Measurements from ENCODE around the gene FIGNL1.

- TF ChIP-seq CTCF (IDR thresholded peaks at IDR 0.05) (no peak), POLR2A (IDR thresholded peaks at IDR 0.05) (no peak), POLR2AphosphoS5 (IDR thresholded peaks at IDR 0.05) (no peak), EP300 (IDR thresholded peaks at IDR 0.05) (no peak)
Measured at GRCh38 chr7:50481867-50482266, 31.7 kb upstream of the FIGNL1 start.

Data from upper lobe of left lung (tissue), 4 donors.